Uterus (tissue), 2 donors: Measurements from ENCODE around the gene CHMP2B.

Experiments
- CTCF ChIP-seq, 4 experiments: fragments of 200-600 bp in 2 of 4; fragments of 450-650 bp in 2 of 4; sonication (generic) in 2 of 4; IDR thresholded peaks; one replicate each; pipeline ENCODE4 v1.5.1; 2016 to 2019; ENCODE audit warnings: antibody characterized with exemption in 4 of 4, mild to moderate bottlenecking in 2 of 4, moderate library complexity in 1 of 4
- POLR2A ChIP-seq, 2 donors: fragments of 450-650 bp; IDR thresholded peaks; one replicate each; pipeline ENCODE4 v1.6.1; 2016; ENCODE audit warnings: antibody characterized with exemption in 2 of 2, mild to moderate bottlenecking in 1 of 2, moderate library complexity in 1 of 2

GRCh38 chr3:87207460-87207859 is 19.6 kb upstream of the CHMP2B start:
- no peak for TF ChIP-seq CTCF (IDR thresholded peaks at IDR 0.05)
- no peak for TF ChIP-seq POLR2A (IDR thresholded peaks at IDR 0.05)
